GM18517 (cell line): Measurements from ENCODE around the gene SAMD15.
A peak's percentile ranks its signal among the peaks of the same experiment; 100 is the strongest.
"Not testable (repeated sequence)": the region's sequence is repeated elsewhere in the genome, so short reads cannot be mapped to it uniquely, and the experiment has no call there.

Source experiments
- ATAC-seq: cut with Tn5 transposase; IDR thresholded peaks from one replicate; pipeline ENCODE4 v1.9.1; 2021; ENCODE audit warnings: mild to moderate bottlenecking, moderate library complexity; ENCODE audit not compliant: unreplicated experiment

Gene SAMD15

DNA sequence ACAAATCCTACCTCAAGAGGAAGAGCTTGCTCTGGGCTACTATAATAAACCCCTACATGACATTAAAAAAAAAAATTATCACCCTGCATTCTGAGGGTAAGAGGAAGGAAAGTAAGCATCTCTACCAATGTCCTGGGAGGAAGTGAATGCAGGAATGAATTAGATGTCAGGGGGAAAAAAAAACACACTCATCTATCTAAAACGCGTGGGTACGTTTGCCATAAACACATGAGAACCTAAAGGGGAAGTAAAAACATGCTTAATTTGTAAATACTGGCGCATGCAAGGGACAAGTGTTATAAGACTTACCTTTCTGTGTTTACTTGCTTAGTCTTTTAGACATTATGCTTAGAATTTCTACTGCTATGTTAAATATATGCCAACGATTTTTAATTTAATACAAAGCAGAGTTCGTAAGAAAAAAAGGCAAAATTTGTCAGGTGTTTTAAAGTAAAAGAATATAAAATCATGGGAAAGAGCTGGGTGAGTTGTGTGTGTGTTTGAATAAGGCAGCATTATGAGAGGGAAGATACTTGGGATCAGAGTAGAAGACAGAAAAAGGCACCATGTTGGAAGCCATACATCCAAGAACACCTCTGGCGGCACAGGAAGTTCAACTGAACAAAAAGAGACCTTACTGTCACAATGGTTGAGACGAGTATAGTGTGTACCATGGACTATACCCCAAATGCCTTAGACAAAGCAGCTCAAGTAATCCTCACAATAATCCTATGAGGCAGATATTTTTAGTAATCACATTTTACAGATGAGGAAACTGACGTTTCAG lies 1.8 kb upstream of the SAMD15 start:
- ATAC-seq, result no peak

DNA sequence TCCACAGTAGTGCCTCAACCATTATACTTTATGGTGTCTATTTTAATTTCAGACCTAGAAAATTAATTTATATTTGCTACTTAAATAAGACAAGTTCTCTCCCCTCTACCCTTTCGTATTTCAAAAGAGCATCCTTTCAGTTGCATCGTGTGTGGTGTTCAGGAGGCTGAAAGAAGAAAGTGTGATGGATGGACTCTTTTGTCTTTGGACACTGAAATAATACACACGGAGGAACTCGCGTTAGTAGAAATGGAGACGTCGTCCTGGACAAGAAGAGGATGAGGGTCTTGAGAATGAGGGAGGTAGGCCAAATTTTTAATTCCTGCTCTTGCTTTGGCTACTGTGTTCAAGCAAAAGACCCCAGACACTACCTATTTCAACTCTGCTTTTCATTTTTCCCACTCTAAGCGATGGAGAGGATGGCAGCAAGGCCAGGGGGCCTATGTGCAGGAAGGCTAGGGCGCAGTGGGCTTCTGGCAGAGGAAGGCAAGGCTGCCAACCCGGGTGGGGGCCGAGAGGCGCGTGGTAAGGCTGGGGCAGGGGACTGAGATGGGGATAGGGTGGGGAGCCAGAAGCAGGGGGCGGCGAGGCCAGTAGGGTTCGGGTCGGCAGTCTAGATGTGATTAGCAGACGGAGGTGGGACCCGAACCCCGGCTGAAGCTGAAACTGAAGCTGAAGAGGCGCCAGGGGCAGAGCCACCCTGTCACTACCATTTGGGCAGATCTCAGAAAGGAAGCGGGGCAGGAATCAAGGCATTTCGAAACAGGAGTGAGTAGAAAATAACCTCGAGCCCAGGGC lies 1.0 kb upstream of the SAMD15 start:
- ATAC-seq, result peak; percentile 18

DNA sequence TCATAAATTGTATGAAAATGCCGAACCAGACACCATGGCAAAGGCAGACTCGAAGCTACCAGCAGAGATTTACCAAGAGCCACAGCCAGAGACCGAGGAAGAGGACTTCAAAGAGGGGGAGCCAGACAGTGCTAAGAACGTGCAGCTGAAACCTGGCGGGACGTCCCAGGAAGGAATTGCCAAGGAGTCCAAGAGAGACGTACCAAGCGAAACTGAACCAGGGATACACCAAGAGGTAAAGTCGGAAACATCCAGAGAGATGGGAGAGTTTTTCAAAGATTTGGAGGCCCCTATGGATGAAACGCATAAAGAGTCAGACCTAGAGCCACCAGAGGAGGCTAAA lies 294 bp downstream of the SAMD15 start:
- ATAC-seq, result no peak

DNA sequence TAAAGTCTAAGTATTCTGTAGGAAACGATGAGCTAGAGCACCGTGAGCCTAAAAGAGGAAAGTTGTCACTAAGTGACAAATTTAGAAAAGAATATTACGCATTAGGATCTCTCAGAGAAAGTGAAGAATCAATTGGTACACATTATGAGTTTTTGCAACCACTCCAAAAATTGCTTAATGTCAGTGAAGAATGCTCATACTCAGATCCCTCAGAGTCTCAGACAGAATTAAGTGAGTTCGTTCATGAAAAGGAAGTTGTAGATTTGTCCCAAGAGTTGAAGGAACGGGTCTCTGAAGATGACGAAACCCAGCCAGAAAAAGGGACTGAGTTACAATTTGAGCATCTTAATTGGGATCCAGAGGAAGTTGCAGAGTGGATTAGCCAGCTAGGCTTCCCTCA lies 1.5 kb downstream of the SAMD15 start:
- no peak for ATAC-seq

DNA sequence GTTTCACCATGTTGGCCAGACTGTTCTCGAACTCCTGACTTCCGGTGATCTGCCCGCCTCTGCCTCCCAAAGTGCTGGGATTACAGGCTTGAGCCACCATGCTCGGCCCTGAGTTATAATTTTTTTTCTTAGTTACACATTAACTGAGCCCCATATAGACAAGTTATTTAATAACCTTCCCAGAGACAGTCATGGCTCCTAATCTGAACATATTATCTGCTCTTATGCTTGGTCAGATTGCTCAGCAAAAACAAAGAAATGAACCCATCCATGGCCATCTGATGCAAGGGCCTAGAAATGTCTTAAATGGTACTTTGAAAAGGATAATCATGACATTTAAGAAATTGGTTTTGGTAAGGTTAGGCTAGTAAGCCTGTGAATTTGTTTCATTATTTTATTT lies 13.0 kb downstream of the SAMD15 start:
- no peak for ATAC-seq

DNA sequence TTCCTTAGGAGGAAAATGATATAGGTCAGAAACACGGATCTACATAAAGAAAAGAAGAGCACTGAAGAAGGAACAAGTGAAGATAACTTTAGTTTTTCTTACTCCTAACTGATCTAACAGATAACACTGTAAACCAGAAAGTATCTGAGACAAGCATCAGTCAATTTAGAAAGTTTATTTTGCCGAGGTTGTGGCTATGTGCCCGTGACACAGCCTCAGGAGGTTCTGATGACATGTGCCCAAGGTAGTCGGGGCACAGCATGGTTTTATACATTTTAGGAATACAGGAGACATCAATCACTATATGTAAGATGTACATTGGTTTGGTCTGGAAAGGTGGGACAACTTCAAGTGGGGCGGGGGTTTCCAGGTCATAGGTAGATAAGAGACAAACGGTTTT lies 23.0 kb downstream of the SAMD15 start:
- ATAC-seq, result no peak

DNA sequence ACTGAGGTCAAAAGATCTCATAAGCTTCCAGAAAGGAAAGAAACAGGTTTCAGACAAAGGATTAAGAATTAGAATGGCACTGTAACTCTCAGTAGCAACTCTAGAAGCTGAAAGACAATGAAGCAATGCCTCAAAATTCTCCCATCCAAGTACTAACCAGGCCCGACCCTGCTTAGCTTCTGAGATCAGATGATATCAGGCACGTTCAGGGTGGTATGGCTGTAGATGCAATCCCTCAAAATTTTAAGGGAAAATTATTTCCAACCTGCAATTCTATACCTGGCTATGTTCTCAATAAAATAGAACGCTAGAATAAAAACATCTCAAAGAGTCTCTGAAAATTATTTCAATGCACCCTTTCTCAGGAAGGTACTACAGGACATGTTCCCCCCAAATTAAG lies 26.6 kb downstream of the SAMD15 start:
- no peak for ATAC-seq

DNA sequence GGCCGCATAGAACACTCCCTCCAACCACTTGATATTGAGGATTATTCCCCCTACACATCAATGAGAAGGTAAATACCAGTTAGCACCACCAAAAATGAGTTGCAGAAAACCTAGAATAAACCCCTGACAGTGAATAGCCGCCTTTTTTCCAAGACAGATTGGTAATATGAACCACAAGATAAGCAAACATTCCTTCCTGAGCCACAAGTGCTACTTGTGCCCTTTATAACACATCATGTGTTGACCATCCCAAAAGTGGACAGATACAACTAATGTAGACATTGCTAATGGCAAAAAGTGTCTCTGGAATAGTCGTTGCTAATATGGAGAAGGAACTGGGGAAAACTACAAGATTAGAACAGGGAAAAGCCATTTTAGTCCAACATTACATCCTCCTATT lies 28.9 kb downstream of the SAMD15 start:
- no peak for ATAC-seq

DNA sequence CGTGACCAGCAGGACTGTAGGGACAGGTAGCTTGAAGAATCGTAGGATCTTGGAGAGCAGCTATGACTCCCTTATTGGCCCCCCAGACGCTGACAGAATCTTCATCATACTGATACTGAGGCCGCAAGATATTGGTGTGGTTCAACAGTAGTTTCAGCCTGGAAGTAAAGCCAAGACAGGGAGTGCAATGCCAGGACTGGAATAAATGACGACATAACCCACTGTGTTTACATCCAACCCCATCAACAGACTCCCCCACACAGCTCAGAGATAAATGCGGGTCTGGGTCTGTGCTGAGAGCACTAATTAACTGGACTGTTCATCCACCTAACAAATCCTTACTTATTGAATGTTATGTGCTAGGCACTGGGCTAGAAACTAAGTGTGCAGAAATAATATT lies 29.5 kb downstream of the SAMD15 start:
- no peak for ATAC-seq

DNA sequence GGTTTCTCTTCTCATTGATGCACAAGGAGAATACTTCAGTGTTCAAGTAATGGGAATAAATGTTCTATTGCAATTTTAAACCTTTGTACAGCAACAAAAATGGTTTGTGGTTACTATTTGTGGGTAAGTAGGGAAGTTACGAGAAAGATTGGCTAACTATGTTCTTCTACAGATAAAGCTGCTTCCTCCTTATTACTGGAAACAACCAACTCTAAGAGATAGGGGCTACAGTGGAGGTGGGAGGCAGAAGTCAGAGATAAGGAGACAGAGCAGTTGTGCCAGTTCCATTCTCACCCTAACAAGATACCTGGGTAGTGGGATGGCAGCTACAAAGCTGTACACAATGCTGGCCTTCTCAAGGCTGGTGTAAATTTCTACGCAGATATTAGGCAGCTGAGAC lies 30.0 kb downstream of the SAMD15 start:
- ATAC-seq, result no peak

DNA sequence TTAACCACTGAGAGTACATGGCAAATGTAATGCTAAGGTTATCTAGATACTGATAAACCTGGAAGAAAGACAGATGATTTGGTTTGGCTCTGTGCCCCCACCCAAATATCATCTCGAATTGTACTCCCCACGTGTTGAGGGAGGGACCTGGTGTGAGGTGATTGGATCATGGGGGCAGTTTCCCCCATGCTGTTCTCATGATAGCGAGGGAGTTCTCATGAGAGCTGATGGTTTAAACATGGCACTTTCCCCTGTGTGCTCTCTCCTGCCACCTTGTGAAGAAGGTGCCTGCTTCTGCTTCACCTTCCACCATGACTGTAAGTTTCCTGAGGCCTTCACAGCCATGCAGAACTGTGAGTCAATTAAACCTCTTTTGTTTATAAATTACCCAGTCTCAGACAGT lies 32.0 kb downstream of the SAMD15 start:
- ATAC-seq, result no peak

DNA sequence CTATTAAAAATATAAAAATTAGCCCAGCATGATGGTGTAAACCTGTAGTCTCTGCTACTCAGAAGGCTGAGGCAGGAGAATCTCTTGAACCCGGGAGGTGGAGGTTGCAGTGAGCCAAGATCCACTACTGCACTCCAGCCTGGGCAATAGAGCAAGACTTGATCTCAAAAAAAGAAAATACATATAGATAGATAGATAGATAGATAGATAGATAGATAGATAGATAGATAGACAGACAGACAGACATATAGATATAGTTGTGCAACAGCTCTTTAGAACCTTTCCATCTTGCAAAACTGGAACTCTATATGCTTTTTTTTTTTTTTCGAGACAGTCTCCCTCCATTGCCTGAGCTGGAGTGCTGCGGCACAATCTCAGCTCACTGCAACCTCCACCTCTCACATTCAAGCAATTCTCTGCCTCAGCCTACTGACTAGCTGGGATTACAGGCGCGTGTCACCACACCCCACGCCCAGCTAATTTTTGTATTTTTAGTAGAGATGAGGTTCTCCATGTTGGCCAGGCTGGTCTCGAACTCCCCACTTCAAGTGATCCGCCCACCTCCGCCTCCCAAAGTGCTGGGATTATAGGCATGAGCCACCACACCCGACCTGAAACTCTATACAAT lies 38.3 kb downstream of the SAMD15 start:
- ATAC-seq, result not testable (repeated sequence)

DNA sequence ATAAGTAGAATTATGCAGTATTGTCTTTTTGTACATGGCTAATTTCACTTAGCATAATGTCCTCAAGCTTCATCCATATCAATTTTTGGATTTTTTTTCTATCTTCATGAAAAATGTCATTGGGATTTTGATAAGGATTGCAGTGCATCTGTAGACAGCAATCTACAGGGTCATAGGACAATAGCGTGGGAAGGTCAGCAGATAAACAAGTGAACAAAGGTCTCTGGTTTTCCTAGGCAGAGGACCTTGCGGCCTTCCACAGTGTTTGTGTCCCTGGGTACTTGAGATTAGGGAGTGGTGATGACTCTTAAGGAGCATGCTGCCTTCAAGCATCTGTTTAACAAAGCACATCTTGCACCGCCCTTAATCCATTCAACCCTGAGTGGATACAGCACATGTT lies 38.9 kb downstream of the SAMD15 start:
- ATAC-seq, result not testable (repeated sequence)

DNA sequence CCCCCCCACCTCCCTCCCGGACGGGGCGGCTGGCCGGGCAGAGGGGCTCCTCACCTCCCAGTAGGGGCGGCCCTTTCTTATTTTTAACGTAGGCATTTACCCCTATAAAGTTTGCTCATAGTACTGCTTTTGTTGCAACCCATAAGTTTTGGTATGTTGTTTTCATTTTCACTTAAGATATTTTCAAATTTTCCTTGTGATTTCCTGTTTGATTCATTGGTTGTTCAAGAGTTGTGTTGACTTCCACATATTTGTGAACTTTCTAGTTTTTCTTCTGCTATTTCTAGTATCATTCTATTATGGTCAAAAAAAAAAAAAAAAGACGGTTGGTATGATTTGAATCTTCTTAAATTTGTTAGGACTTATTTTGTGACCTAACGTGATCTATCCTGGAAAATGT lies 39.7 kb downstream of the SAMD15 start:
- no peak for ATAC-seq

DNA sequence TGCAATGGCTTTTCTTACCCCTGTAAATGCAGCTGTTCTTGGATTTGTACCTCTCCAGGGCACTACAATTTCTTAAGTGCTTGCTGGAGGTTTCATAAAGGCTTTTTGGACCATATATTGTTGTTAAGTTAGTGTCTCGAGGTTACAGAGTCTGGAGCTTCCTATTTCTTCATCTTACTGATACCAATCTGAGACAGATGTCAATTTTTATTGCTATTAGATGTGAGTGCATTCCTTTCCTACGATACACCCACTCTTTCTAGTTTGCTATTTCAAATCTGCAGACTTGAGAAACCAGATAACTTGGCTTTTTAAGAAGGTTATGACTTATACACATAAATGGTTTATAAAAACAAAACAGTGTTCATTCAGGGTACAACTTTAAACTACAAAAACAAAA lies 44.0 kb downstream of the SAMD15 start:
- no peak for ATAC-seq

DNA sequence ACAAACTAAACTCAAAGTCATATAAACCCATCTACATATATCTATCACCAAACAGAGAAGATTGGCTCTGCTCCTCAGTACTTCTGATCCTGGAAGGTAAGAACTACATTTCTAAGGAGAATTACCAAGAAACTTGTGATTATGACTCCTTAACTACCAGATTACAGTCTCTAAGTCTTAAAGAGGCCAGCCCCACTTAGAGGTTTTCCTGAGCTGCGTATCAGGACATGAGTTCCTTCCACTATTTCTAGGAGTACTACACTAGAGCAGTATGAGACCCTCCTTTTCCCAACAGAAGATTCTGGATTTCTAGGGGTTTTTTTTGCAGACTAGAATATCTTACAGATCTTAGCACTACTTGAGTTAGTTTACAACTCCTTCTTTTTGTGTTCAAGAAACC lies 46.2 kb downstream of the SAMD15 start, which contains the start of gene NOXRED1:
Gene NOXRED1, minus strand, starts transcription at position 101 of the 400 bp plus-strand sequence. CDS start 634 bp downstream, outside the sequence.
- ATAC-seq, result no peak

DNA sequence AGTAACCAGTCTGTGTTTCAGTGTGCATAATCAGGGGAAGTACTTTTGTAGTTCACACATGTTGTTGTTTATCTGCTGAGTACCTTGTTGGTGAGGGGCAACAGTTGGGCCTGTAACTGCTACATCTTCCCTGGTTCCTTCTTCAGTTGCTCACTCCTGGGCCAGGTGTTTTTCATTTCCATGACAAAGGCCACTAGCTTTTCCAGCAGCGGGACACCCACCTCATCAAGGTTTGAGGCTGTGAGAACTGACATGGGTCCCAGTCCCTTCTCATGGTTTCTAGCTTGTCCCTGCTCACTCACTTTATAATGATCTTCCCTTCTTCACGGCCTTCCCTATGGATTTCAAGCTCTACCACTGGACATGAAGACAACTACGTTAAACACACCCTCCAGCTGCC lies 47.7 kb downstream of the SAMD15 start:
- ATAC-seq, result no peak

DNA sequence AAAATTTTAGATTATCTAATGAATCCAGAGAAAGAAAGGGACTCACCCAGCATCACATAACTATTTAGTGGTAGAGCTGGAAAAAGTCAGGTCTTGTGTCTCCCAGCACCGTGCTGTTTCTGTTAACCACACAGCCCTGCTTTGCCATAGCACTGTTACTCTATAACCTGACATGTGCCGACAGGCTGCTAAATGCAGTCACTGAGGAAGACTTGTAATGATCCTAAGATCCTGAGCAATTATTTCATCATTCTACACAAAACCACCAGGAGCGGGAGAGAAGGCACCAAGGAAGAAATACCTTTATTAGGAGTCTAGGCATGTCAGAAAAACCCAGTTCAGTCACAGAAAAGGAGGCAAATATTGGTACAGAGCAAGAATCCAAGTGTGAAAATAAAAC lies 49.2 kb downstream of the SAMD15 start:
- no peak for ATAC-seq

DNA sequence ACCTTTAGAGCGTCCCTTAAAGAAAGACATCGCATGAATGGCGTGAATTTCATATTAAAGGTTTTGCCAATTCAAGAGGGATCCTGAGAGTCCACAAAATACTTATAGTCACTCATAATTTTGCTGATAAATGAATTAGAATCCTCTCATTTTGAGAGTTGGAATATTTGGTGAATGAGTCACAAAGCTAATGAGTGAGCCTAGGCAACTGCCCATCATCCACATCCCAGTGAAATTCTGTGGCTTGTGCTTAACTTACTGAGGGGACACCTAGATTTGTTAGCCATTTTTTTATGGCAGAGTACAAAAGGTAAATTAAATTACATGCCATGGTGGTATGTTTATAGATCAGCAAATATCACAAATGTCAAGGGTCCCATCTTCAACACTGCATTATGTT lies 58.9 kb downstream of the SAMD15 start:
- no peak for ATAC-seq

DNA sequence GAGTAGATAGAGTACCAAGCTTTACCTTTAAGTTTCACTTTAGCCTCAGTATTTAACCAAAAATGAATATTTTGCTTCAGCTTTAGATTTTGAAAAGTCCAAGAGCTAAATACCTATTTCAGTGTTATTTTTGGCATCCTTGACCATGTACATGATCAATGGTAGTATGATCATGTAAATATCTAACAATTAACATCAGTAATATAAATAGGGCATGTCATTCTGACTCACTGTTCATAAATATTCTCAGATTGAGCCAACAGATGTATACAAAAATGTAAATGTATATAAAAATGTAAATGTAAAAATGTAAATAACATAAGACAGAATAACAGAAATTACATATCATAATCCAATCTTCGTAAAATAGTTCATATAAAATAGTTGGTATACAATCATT lies 61.4 kb downstream of the SAMD15 start:
- no peak for ATAC-seq

DNA sequence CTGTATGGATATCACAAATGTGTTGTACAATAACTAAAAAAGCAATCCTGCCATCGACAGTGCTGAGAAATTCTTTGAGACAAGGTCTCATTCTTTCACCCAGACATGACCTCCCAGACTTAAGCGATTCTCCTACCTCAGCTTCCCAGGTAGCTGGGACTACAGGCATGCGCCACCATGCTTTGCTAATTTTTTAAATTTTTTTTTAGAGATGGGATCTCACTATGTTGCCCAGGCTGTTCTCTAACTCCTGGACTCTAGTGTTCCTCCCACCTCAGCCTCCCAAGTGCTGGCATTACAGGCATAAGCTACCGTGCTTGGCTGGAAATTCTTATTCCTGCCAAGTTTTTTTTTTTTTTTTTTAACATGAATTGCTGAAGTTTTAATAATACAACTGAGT lies 62.7 kb downstream of the SAMD15 start:
- no peak for ATAC-seq
